ENCODE data around the gene PSPN.
"Not testable (repeated sequence)": the region's sequence is repeated elsewhere in the genome, so short reads cannot be mapped to it uniquely, and the experiment has no call there.

Gene PSPN

DNA sequence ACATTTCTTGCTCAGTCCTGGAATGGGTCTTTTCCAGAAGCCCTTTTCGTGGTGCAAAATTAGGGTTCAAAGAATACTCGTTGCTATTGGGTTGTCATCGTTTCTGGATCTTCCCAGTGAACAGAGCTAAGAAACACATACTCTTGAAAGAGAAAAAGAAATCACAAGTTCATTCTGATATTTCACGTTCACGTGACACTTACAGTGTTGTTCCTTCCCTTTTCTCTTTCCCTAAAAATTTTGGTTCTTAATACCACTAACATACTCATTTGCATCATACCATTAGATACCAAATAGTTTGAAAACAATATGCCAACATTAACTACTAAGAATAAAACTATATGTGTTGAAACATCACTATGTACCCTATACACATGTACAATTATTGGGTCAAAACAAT, 30.7 kb upstream of the PSPN start:
- no peak for DNase-seq
- no peak overlapping the region for H3K9ac ChIP-seq (ENCODE audit: low read depth, low read length)

GRCh38 chr19:6402837-6403608, 27.3 kb upstream of the PSPN start:
- H3K9ac ChIP-seq (ENCODE audit: low read depth, low read length): no peak overlapping the region

More for the DNA sequence above, 30.7 kb upstream of the PSPN start:
- H3K4me3 ChIP-seq (ENCODE audit: low read depth in 1 of 2, low read length in 2 of 2): no peak overlapping the region
- TF ChIP-seq EZH2 (IDR thresholded peaks at IDR 0.05; ENCODE audit: borderline replicate concordance, low read depth, low read length, severe bottlenecking): no peak
- TF ChIP-seq, protein P1, sequence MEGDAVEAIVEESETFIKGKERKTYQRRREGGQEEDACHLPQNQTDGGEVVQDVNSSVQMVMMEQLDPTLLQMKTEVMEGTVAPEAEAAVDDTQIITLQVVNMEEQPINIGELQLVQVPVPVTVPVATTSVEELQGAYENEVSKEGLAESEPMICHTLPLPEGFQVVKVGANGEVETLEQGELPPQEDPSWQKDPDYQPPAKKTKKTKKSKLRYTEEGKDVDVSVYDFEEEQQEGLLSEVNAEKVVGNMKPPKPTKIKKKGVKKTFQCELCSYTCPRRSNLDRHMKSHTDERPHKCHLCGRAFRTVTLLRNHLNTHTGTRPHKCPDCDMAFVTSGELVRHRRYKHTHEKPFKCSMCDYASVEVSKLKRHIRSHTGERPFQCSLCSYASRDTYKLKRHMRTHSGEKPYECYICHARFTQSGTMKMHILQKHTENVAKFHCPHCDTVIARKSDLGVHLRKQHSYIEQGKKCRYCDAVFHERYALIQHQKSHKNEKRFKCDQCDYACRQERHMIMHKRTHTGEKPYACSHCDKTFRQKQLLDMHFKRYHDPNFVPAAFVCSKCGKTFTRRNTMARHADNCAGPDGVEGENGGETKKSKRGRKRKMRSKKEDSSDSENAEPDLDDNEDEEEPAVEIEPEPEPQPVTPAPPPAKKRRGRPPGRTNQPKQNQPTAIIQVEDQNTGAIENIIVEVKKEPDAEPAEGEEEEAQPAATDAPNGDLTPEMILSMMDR (IDR thresholded peaks at IDR 0.05; ENCODE audit: borderline replicate concordance, extremely low read depth, low read length, poor library complexity, severe bottlenecking): no peak
- H3K27me3 ChIP-seq (ENCODE audit: insufficient read depth, low read length, poor library complexity): no peaks in the 10 kb centered on the region
- H3K4me2 ChIP-seq (ENCODE audit: insufficient read depth, low read length): no peak overlapping the region
- ATAC-seq (ENCODE audit: insufficient read depth, low read depth): no peak
- no peak overlapping the region for H2AFZ ChIP-seq (ENCODE audit: low read depth, low read length)
- H4K20me1 ChIP-seq (ENCODE audit: insufficient read depth, low read length): no peaks in the 10 kb centered on the region
- H3K9me3 ChIP-seq (ENCODE audit: insufficient read depth, low read length, severe bottlenecking): no peaks in the 10 kb centered on the region
- H3K36me3 ChIP-seq (ENCODE audit: insufficient read depth, low read length): no peaks in the 10 kb centered on the region
- no peak overlapping the region for H3K27ac ChIP-seq (ENCODE audit: low read length)
- H3K79me2 ChIP-seq (ENCODE audit: insufficient read depth, low read length): no peaks in the 10 kb centered on the region
- H3K4me1 ChIP-seq (ENCODE audit: insufficient read depth, low read length): no peaks in the 10 kb centered on the region

DNA sequence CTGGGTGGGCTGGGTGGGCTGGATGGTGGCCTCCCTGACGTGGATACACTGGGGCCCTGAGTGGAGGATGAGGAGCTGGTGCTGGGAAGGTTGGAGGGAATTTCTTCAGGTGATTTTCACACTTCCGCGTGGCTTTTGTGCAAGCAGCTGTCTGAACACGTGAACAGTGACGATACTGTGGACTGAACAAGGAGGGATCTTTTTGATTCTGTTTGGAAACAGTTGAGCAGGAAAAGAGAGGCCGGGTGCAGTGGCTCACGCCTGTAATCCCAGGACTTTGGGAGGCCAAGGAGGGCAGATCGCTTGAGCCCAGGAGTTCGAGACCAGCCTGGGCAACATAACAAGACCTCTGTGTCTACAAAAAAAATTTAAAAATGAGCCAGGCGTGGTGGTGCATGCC, 26.3 kb upstream of the PSPN start:
- no peak for TF ChIP-seq EZH2 (IDR thresholded peaks at IDR 0.05; ENCODE audit: borderline replicate concordance, low read depth, low read length, severe bottlenecking)
- TF ChIP-seq, protein P1 (IDR thresholded peaks at IDR 0.05; ENCODE audit: borderline replicate concordance, extremely low read depth, low read length, poor library complexity, severe bottlenecking): no peak
- H3K27ac ChIP-seq (ENCODE audit: low read length): no peak overlapping the region
- ATAC-seq (ENCODE audit: insufficient read depth, low read depth) (no peak), DNase-seq (no peak)
- no peaks in the 10 kb centered on the region for H4K20me1 ChIP-seq (ENCODE audit: insufficient read depth, low read length)
- H3K4me1 ChIP-seq (ENCODE audit: insufficient read depth, low read length): no peaks in the 10 kb centered on the region
- no peaks in the 10 kb centered on the region for H3K36me3 ChIP-seq (ENCODE audit: insufficient read depth, low read length)
- H2AFZ ChIP-seq (ENCODE audit: low read depth, low read length): no peak overlapping the region; the same call in 1 of the 2 replicates
- no peak overlapping the region for H3K9ac ChIP-seq (ENCODE audit: low read depth, low read length)
- no peaks in the 10 kb centered on the region for H3K9me3 ChIP-seq (ENCODE audit: insufficient read depth, low read length, severe bottlenecking)
- no peak overlapping the region for H3K4me2 ChIP-seq (ENCODE audit: insufficient read depth, low read length)
- no peaks in the 10 kb centered on the region for H3K79me2 ChIP-seq (ENCODE audit: insufficient read depth, low read length)
- H3K4me3 ChIP-seq (ENCODE audit: low read depth in 1 of 2, low read length in 2 of 2): no peak overlapping the region
- no peaks in the 10 kb centered on the region for H3K27me3 ChIP-seq (ENCODE audit: insufficient read depth, low read length, poor library complexity)

More at GRCh38 chr19:6402837-6403608, 27.3 kb upstream of the PSPN start:
- Histone ChIP-seq H3K36me3 (ENCODE audit: insufficient read depth, low read length) (no peaks in the 10 kb centered on the region), H3K27me3 (ENCODE audit: insufficient read depth, low read length, poor library complexity) (no peaks in the 10 kb centered on the region), H3K4me2 (ENCODE audit: insufficient read depth, low read length) (no peak overlapping the region), H4K20me1 (ENCODE audit: insufficient read depth, low read length) (no peaks in the 10 kb centered on the region), H3K4me3 (ENCODE audit: low read depth in 1 of 2, low read length in 2 of 2) (no peak overlapping the region), H3K9me3 (ENCODE audit: insufficient read depth, low read length, severe bottlenecking) (no peaks in the 10 kb centered on the region), H2AFZ (ENCODE audit: low read depth, low read length) (no peak overlapping the region), H3K27ac (ENCODE audit: low read length) (no peak overlapping the region), H3K4me1 (ENCODE audit: insufficient read depth, low read length) (no peaks in the 10 kb centered on the region), H3K79me2 (ENCODE audit: insufficient read depth, low read length) (no peaks in the 10 kb centered on the region)
- DNase-seq: no peak
- ATAC-seq (ENCODE audit: insufficient read depth, low read depth): no peak
- TF ChIP-seq EZH2 (IDR thresholded peaks at IDR 0.05; ENCODE audit: borderline replicate concordance, low read depth, low read length, severe bottlenecking): no peak
- TF ChIP-seq, protein P1 (IDR thresholded peaks at IDR 0.05; ENCODE audit: borderline replicate concordance, extremely low read depth, low read length, poor library complexity, severe bottlenecking): no peak

GRCh38 chr19:6400062-6400944, 24.6 kb upstream of the PSPN start:
- ATAC-seq (ENCODE audit: insufficient read depth, low read depth): not testable (repeated sequence)

More at GRCh38 chr19:6400062-6400944, 24.6 kb upstream of the PSPN start:
- not testable (repeated sequence) for H2AFZ ChIP-seq (ENCODE audit: low read depth, low read length); H4K20me1 ChIP-seq (ENCODE audit: insufficient read depth, low read length); H3K4me2 ChIP-seq (ENCODE audit: insufficient read depth, low read length); H3K36me3 ChIP-seq (ENCODE audit: insufficient read depth, low read length); H3K4me1 ChIP-seq (ENCODE audit: insufficient read depth, low read length); H3K9ac ChIP-seq (ENCODE audit: low read depth, low read length); H3K4me3 ChIP-seq (ENCODE audit: low read depth in 1 of 2, low read length in 2 of 2); H3K79me2 ChIP-seq (ENCODE audit: insufficient read depth, low read length); H3K27ac ChIP-seq (ENCODE audit: low read length); H3K27me3 ChIP-seq (ENCODE audit: insufficient read depth, low read length, poor library complexity); H3K9me3 ChIP-seq (ENCODE audit: insufficient read depth, low read length, severe bottlenecking); DNase-seq

Data from DND-41 (cell line).